ENCODE measurements around the gene KRT14.
"Not testable (repeated sequence)": the region's sequence is repeated elsewhere in the genome, so short reads cannot be mapped to it uniquely, and the experiment has no call there.

KRT14 gene

DNA sequence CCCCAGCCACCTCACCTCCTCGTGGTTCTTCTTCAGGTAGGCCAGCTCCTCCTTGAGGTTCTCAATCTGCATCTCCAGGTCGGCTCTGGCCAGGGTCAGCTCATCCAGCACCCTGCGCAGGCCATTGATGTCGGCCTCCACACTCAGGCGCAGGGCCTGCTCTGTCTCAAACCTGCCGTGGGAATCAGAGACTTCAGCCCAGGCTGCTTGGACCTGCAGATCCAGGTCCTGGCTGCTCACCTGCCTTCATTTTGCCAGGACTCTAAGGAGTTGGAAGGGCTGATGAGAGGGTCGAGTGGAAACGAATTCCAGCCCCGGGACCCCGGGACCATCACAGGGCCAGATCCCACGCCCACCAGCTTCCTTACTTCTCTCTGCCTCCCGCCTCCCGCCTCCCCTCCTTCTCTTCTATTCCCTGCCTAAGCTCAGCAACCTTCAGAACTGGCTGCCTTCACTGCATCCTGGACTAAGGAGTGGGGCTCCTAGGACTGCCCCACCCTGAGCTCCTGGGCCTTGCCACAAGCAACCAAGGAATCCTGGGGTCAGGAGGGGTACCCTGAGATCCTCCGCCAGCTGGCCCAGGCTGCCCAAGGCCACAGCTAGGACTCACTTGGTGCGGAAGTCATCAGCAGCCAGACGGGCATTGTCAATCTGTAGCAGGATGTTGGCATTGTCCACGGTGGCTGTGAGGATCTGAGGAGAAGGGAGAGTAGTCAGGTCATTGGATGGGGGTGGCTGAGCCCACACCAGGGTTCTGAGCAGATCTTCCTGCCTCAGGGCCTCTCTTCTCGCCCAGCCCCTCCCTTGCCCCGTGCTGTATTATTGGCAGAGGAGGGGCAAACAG lies 35.9 kb upstream of the KRT14 start:
- DNase-seq = not testable (repeated sequence)

DNA sequence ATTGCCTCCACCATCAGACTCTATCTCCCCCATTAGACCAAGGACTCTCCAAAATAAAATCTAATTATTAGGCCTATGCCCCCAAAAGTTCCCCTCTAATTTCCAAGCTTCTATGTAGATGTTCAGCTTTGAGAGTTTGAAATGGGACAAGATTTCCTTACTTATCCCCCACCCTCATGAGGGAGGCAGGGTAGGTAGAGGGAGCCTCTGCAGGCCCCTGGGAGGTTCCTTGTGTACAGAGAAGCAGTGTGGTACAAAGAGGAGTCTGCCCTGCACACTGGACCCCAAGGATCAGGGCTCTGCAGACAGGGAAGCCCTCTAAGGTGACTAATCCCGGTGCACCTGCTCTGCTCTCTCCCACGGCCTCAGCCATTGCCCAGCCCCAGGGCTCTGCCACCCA lies 35.2 kb upstream of the KRT14 start:
- DNase-seq = no peak

DNA sequence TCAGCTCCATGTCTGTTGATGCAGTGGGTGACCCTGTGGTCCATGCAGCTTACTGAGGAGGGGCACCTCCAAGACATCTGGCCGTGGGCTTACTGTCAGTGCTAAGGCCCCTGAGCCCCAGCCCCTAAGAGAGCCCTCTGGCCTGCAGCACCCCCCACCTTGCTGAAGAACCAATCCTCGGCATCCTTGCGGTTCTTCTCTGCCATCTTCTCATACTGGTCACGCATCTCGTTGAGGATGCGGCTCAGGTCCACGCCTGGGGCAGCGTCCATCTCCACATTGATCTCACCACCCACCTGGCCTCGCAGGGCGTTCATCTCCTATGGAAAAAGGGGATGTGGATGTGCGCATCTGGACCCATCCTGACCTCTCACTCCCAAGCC lies 34.7 kb upstream of the KRT14 start:
- not testable (repeated sequence) for DNase-seq

DNA sequence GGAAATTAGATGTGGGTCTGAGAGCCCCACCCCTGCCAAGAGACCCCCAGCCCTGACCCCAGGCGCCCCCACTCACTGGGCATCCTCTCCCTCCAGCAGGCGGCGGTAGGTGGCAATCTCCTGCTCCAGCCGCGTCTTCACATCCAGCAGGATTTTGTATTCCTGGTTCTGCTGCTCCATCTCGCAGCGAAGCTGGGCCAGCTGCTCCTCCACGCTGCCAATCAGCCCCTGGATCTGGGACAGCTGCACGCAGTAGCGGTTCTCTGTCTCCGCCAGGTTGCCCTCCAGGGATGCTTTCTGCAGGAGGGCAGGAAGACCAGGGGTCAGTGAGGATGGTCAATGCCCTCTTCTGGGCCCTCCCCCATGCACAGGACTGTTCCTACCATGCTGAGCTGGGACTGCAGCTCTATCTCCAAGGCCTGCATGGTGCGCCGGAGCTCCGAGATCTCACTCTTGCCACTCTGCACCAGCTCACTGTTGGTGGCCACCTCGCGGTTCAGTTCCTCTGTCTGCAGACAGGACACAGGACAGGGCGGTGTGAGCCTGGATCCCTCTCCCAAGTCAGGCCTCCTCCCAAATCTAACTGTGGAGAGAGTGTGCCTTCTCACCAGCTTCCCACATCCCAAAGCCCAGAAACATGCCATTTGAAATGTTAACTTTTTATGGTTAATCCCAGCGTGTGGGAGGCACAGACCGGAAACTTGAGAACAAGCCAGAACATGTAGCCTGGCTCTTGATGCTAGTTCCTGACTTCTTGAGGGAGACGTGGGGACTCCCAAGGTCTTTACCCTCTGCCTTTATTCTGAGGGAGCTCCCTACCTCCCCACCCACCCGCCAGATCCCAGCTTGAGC lies 34.1 kb upstream of the KRT14 start:
- DNase-seq = no peak

DNA sequence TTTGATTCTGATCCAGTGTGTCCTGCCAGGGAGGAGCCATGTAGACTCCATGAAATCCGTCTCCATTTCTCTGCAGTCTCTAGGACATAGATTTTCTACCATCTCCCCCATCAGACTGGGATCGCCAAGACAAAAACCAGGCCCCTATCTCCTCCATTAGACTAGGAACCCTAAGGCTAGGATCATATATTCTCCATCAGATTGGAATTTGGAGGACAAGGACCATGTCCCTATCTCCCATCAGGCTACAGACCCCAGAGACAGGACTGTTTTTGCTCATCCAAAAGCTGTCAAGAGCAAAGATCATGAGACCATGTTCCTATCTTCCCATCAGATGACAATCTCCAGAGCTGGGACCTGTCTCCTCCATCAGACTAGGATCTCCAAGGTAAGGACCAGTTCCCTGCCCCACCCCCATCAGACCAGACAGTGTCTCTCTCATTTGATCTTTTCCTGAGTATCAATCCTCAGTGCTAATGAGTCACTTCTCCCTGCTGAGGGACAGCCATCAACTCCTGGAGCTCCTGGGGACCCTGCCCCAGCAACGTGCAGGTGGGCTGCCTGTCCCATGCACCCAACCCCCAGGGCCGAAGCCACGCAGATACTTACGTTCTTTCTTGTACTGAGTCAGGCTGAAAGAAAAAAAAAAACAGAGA lies 33.4 kb upstream of the KRT14 start:
- not testable (repeated sequence) for DNase-seq

DNA sequence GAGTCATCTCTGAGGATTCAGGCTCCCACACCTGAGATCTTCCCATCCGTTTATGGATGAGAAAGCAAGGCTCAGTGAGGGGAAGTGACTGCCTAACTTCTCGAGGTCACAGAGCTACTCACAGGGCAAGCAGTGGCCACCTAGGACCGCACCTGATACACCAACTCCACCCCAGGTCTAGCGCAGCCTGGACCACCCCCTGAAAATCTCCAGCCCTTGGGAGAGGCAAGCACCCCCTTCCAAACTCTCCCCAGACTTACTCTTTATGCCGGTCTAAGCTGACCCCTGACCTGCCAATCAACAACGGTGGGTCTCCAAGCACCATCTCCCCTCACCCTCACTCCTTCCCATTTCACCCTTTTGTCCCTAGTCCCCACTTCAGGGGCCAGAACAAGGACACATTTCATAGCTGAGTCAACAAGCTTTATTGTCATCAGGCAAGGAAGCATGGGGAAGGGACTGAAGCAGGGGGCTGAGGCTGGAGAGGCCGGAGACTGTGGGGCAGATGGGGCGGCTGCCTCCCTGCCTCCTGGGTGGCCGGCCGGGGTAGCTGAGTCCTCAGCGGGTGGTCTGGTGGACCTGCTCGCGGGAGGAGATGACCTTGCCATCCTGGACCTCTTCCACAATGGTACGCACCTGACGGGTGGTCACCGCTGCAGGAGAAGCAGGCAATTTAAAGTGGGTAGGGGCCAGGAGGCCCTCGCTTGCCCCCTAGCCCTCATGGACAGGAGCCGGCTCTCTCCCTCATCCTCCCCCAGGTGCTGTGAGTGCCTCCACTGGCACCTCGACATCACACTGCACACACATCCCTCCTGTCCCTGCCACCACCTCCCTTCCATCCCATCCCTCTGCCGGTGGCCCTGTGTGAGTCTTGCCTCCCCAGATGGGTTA lies 32.6 kb upstream of the KRT14 start:
- DNase-seq = no peak

DNA sequence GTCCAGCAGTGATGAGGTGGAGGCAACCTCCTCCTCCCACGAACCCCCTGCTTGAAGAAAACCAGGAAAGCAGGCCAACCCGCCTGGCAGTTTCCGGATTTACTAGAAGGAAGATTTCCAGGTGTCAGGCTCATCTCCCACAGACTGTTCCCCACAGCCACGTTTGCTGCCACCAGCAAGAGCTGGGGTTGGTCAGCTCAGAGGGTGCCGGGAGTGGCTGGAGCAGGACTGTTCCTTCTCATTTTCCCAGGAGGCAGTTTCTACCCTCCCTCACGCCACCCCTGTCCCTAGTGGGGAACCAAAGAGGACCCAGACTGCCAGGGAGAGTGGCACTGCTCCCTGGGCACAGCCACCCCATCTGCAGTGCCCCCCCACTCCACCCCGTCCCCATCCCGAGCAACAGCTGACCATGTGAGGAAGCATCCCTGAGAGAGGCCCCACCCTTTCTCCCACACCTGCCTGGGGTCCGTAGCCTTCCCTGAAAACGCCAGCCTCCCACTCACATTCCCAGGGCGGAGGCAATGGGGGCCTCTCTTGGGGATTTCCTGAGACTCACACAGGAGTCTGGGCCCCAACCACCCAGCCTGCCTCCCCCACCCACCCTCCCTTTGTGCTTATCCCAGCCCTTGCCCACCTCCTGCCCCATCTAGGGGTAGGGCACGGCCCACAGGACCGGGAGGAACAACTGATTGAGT lies 31.8 kb upstream of the KRT14 start:
- no peak for DNase-seq

DNA sequence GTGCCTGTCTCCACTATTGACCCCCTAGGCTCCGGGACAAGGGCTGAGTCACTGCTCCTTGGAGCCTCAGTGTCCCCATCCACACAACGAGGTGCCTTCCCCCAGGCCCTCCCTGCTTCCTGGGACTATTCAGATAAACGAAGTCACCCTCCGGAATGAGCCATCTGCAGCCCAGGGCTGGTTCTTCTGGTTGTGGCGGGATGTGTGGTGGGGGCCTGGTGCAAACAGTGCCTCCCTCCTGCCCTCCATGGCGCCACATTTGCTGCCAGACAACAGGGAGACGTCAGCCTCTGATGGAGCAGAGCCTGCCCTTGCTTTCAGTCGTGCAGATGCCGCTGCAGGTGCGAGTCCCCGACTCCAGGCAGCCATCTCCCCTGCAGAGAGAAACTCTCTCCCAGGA lies 31.0 kb upstream of the KRT14 start:
- DNase-seq = no peak

DNA sequence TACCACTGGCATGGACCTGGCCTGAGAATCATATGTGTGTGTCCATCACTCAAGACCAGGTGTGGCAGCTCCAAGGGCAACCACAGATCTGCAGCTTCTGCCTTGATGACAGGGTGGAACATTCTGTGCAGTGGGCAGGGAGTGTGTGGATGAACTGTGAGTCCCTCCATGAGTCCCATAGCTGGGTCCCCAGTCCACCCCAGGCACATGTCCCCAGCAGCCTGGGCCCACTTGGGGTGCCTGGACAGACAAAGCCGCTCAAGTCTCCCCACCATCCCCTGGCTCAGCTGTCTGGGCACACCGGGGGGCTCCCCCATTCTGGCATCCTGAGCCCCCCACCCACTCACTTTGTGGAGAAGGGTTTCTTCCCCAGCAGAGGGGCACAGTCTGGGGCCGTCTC lies 30.4 kb upstream of the KRT14 start:
- no peak for DNase-seq

DNA sequence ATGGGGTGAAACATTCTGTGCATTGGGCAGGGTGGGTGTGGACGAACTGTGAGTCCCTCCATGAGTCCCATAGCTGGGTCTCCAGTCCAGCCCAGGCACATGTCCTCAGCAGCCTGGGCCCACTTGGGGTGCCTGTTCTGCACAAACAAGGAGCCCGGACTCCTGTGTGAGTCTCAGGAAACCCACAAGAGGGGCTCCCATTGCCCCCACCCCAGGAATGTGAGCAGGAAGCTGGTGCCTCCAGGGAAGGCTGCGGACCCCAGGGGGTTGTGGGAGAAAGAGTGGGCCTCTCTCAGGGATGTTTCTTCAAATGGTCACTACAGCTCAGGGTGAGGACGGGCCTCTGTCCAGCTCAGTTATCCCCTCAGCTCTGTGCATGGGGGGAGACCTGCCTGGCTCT lies 29.8 kb upstream of the KRT14 start:
- not testable (repeated sequence) for DNase-seq

DNA sequence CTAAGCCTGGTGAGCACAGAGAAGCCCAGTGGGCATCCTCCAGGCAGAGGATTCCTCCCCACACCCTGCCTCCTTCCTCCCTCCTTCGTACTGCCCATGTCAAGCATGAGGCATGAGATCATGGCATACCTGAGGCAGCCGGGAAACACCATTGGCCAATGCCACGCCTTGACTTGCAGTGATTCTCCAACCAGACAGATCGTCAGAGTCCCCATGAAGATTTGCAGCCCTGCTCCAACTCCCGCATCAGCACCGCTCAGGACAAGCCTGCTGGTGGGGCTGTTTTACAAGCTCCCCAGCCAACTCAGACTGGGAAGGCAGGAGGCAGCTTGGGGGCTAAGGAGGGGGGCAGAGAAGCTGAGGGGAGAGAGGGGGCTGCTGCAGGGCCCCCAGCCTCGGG lies 28.8 kb upstream of the KRT14 start:
- DNase-seq = no peak

DNA sequence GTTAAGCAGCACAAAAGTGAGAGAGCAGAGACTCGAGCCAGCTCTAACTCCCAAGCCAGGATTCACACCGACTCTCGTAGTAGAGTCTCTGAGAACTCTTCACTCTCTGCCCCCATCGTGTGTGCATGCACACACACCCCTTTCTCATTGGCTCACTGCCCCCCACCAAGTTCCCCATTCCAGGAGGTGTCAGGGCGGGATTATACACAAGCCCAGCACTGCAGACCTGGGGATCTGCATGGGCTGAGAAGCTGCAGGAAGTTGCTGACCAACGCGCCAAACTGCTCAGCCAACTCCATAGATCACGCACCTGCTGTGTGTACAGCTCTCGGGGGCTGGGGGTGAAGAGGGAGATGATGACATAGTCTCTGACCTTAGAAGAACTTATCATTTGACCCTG lies 28.1 kb upstream of the KRT14 start:
- DNase-seq = not testable (repeated sequence)

DNA sequence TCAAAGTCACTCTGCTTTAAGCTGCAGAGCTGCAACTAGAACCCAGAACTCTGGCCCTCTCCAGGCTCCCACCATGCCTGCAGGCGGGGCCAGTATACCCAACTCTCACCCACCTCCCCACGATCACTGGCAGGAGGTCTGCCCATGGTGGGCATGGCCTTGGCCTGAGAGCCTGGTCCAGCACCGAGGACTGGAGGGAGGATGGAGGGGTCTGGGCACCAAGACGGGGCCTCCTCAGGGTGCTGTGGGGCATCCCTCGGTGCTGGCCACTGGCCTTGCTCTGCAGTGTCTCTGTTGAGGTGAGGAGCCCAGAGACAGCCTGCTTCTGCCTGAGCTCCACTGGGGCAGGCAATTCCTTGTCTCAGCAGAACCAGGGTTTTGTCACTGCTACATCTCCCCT lies 27.4 kb upstream of the KRT14 start:
- no peak for DNase-seq

DNA sequence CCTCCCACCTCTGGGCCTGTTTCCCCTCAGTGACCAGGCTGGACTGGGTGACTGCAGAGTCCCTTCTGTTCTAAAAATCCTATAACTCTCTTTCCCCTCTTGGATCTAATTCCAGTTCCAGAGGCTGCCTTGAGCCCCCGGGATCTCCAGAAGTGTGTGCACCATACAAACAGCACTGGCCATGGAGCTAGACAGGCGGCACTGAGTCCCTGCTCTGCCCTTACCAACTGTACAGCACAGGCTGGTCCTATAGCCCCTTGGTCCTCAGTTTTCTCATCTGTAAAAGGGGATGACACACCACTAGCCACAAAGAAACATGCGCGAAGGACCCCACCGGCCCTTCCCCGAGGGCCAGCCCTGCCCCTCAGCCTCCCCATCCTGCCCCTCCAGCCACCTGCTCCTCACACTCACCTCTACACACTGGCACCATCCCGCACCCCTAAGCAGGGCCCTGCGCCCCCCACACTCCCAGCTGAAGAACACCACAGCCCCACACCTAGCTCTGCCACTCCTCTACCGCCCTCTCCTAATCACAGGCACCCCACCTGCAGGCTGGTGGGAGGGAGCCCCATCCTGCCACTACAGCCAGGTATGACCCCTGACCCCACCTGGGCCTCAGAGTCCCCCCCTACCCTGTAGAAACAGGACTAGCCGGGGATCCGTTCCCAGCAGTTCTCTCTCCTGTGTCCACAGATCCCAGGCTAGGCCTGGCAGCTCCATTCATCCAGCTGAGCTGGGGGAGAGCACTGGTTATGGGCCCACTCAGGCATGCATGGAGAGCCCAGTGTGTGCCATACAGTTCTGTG lies 26.8 kb upstream of the KRT14 start:
- no peak for DNase-seq

DNA sequence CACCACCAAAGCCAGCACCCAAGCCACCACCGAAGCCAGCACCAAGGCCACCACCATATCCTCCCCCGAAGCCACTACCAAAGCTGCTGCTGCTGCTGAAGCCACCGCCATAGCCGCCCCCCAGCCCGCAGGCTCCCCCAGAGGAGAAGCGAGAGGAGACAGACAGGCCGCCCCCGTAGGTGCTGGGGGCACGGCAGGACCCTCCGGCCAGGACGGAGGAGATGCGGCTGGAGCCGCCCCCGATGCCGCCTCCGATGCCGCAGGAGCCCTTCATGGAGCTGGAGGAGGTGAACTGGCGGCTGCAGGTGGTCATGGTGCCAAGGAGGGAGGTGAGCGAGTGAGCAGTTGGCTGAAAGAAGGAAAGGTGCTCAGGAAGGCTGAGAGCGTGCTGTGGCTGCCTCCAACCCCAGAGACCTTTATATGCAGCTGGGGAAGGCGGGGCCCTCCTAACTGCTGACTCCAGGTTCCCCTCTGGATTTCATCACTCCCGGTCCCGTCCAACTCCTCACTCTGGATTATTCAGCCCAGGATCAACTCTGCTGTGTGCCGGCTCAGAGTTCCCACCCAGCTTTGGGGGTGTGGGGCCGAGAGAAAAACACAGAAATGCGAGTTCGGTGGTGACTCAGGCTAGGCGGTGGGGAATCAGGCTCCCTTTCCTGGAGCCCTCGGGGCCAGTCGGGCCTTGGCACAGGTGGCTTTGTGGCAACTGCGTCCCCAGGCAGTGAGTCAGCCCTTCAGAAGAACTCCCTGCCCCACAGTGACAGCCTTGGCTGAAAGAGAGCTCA lies 25.9 kb upstream of the KRT14 start, which contains the start of gene KRT16:
TSS of gene KRT16 (minus strand) at position 392 of the 785 bp plus-strand sequence. CDS start at position 313, 79 bp downstream.
- DNase-seq = not testable (repeated sequence)

DNA sequence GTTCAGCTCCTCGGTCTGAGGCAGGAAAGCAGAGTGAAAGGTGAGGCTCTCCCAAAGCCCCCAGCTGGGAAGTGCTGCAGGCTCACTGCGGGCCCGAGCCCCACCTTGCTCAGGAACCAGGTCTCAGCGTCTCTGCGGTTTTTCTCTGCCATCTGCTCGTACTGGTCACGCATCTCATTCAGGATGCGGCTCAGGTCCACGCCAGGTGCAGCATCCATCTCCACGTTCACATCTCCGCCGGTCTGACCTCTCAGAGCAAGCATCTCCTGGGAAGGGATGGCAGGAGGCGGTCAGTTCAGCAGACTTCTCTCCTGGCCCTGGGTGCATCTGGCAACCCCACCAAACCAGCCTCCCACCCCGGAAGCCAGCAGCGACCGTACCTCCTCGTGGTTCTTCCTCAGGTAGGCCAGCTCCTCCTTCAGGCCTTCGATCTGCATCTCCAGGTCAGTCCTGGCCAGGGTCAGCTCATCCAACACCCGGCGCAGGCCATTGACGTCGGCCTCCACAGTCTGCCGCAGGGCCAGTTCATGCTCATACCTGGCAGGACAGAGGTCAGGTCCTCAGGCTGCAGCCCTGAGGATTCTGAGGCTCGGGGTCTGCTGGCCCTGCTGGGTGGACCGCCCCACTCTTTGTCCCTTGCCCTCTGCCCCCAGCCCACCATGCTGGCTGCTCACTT lies 24.4 kb upstream of the KRT14 start:
- DNase-seq = no peak

DNA sequence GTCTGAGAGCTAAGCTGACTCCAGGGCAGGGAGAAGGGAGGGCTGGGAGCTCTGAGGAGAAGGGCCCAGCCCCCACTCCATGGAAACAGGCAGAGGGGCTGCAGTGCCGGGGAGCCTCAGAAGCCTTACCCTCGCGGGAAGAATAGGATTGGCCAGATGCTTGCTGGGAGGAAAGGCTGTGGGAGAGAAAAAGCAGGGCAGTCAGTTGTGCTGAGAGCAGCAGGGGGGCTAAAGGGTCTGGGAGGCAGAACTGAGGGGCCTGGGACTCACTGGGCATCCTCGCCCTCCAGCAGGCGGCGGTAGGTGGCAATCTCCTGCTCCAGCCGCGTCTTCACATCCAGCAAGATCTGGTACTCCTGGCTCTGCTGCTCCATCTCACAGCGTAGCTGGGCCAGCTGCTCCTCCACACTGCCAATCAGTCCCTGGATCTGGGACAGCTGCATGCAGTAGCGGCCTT lies 23.4 kb upstream of the KRT14 start:
- not testable (repeated sequence) for DNase-seq

DNA sequence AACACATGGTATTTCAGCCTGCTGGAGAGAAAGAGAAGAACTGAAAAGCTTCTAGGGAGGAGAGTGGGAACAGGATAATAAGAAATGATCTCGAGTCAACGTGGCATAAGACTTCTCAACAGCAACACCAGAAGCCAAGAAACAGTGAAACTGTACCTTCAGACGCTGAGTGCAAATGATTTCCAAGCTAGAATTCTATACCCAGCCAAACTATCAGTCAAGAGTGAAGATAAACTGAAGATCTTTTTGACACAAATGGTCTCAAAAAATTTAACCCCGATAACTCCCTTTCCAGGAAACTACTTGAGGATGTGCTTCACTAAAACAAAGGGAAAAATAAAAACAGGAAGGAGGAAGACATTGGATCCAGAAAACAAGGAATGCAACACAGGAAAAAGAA lies 20.2 kb upstream of the KRT14 start:
- not testable (repeated sequence) for DNase-seq

DNA sequence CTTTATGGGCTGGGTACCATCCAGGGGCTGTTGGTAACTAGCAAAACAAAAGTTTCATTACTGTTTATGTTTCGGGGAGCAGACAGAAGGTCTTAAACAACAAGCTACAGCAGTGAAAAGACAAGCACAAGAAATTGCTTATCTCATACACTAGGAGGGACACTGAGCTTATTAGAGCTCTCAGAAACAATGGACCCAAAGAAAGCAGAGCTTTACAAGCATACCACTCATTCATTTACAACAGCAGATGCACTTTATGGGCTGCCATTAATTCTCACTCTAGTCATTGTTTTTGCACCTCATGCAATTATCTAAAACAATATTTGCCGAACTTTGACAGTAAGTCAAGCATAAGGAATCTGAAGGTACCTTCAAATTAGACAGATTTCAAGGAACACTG lies 15.8 kb upstream of the KRT14 start:
- no peak for DNase-seq
